ENCODE measurements around the gene SLC7A5.

The SLC7A5 gene

DNA sequence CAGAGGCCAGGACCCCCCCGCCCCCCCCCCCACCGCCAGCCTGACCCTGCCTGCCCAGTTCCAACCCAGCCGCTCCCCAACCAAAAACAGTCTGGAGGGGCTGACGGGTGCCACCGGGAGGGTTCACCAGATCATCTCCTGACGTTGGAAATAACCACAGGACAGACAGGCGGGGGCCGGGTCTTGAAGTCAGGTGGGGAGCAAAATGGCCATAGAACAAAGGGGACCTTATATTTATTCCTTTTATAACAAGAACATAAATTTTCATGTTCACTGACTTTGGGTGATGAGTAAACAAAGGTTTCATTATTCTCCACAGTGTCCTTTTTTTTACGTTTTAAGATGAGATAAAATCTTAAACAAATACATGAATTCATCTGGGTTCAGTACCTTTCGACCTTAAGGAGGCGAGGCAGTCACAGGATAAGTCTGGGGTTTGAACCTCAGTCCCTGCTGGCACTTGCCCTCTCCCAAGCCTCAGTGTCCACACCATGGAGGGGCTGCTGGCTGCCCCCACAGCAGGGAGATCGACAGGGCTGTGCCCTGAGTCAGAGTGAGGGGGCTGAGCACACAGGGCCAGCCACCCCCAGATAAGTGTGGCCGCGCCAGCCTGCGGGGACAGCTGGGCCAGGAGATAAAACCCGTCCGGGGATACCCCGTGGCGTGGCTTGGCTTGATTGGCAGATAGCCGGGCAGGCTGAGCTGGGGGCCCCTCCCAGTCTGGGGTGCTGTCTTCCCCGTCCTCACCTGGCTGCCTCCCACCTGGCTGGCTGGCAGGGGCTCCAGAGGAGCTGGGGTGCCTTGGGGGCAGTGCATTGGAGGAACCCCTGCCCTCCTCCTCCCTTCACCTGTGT lies 15.0 kb downstream of the SLC7A5 start:
- DNase-seq (ENCODE audit: insufficient read length) (no peak), FAIRE-seq (no peak)
- TF ChIP-seq TAF1 (IDR thresholded peaks at IDR 0.05; ENCODE audit: borderline replicate concordance, low read depth, low read length), result no peak
- no peak; the same call in 1 of the 2 replicates for TF ChIP-seq POLR2A (IDR thresholded peaks at IDR 0.05; ENCODE audit: low read depth, low read length)
- no peak for TF ChIP-seq POLR2AphosphoS5 (IDR thresholded peaks at IDR 0.05; ENCODE audit: low read depth, low read length)

DNA sequence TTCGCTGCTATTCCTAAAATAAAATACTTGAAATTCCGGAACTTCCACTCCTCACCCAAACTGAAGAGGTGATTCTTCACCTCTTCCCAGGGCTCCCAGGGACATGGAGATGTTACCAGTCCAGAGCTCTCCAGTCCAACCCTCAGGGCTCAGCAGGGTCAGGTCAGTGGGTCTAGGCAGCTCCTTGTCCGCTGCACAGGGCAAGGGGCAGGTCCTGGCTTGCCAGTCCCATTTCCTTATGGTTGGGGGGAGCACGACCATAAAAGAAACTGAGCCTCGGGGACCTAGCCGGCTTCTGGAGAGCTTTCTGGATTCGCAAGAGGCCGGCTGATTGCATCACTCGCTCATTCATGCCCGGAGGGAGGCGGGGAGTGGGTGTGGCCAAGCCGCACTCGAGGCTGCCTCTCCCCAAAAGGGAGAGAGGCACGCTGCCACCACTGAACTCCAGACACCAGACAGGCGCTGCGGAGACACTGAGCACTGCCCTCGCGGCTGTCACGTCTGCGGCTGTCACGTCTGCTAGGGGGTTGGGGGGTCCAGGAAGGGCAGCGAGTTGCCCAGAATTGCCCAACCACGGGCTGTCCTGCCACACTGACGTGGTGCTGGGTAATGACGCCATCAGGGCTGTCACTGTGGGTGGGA lies 15.8 kb downstream of the SLC7A5 start:
- TF ChIP-seq POLR2A (IDR thresholded peaks at IDR 0.05; ENCODE audit: low read depth, low read length), result peak; percentile 56; the same call in 1 of the 2 replicates
- TF ChIP-seq POLR2AphosphoS5 (IDR thresholded peaks at IDR 0.05; ENCODE audit: low read depth, low read length), result peak; percentile 18; the same call in 1 of the 2 replicates
- no peak for TF ChIP-seq TAF1 (IDR thresholded peaks at IDR 0.05; ENCODE audit: borderline replicate concordance, low read depth, low read length)
- FAIRE-seq (peak; percentile 82), DNase-seq (ENCODE audit: insufficient read length) (peak; percentile 92)

DNA sequence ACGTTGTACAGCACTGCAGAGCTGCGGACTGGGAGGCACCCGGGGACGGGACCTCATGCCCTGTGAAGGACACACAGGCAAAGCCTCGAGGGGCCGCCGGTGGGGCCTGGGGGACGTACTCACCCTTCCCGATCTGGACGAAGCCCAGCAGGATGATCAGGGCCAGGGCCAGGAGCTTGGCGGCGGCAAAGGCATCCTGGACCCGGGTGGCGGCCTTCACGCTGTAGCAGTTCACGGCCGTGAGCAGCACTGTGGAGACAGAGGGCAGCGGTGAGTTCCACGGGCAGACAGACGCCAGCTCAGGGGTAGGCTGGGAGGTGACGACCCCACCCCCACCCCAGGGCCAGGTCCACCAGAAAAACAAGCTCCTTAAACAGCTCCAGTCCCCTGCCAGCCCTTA lies 17.7 kb downstream of the SLC7A5 start:
- DNase-seq (ENCODE audit: insufficient read length) (no peak), FAIRE-seq (no peak)
- TF ChIP-seq TAF1 (IDR thresholded peaks at IDR 0.05; ENCODE audit: borderline replicate concordance, low read depth, low read length) (no peak), POLR2A (IDR thresholded peaks at IDR 0.05; ENCODE audit: low read depth, low read length) (no peak), POLR2AphosphoS5 (IDR thresholded peaks at IDR 0.05; ENCODE audit: low read depth, low read length) (no peak)

DNA sequence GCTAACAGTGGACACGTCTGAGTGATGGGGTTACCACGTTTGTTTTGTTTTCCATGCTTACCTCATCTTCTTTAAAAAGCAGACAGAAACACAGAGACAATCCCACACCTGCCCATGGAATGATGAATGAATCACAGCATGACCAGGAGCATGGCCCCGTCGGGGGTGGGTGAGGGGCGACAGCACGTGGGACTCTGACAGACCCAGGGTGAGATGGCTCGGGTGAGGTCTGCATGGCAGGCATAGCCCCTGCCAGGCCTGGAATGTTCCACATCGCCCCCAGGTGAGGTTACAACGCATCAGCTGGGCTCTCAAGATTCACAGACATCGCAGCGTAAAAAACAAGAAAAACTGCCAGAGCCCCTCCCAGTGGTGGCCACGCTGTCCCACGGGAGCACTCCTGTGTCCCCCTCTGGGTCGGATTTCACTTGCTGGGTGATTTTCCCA lies 18.1 kb downstream of the SLC7A5 start:
- TF ChIP-seq POLR2AphosphoS5 (IDR thresholded peaks at IDR 0.05; ENCODE audit: low read depth, low read length), result no peak
- TF ChIP-seq POLR2A (IDR thresholded peaks at IDR 0.05; ENCODE audit: low read depth, low read length), result no peak
- no peak for TF ChIP-seq TAF1 (IDR thresholded peaks at IDR 0.05; ENCODE audit: borderline replicate concordance, low read depth, low read length)
- FAIRE-seq (no peak), DNase-seq (ENCODE audit: insufficient read length) (no peak)

DNA sequence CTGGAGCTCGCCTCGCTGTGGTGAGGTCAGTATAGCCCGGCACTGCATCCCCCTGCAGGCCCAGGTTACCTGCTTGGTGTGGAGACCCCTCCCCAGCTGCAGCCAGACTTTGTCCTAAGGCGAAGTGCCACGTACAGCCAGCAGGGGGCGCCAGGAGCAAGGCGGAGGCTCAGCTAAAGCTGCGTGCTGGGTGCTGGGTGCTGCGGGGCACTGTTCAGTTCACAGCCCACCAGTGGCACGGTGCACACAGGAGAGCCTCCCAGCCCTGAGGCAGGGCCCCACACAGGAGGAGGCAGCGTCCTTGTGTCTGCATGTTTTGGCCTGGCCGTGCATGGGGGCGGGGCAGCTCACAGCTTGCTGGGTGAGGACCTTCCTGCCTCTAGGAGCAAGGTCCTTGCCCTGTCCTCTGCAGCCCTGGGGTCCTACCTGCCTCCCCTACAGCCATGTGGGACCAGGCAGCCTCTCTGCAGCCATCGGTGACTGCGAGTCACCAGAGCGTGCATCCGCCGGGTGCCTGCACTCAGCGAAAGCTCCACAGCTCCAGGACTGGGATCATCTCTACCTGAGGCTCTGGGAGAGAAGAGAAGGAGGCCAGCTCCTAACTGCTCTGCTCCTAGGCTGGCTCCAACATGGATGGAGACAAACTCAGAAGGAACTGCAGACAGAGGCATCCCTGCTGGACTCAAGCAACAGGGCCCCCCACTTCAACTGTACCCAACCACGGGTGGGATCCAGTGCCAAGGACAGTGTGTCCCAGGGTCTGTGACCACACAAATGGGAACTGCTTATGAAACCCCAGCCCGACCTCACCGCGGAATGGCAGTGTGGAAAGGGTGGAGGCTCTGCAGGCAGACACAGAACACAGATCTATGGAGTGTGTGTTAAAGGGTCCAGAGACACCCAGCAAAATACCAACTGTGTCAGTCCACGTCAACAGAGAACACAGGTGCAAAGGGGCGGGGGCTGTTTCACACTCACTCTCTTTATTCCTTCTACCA lies 19.0 kb downstream of the SLC7A5 start:
- TF ChIP-seq TAF1 (IDR thresholded peaks at IDR 0.05; ENCODE audit: borderline replicate concordance, low read depth, low read length) (no peak), POLR2AphosphoS5 (IDR thresholded peaks at IDR 0.05; ENCODE audit: low read depth, low read length) (no peak), POLR2A (IDR thresholded peaks at IDR 0.05; ENCODE audit: low read depth, low read length) (no peak)
- peak; percentile 92 for DNase-seq (ENCODE audit: insufficient read length)
- FAIRE-seq, result peak; percentile 56

DNA sequence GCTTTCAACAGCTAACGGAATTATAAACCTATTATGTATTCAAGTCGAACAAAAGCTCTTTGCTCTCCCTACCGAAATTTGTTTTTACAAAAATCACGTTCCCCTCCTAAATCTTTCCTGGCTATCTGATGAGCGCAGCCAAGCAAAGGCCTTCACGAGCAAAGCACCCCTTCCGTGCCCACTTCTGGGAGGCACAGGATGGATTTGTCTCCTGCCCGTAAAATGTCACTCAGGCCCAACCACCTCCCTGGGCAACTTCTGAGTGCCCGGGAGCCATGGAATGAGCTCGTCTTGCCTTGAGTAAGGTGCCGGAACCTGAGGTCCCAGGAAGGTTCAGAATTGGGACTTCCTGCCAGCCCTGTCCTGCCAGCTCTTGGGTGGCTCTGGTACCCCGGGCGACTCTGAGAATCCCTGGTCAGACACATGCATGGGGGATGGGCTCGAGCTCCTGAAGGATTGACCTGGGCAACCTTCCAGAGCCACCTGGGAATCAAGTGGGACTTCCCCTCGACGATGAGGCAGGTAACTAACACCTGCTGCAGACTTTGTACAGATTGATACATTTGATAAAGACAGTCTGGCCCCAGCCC lies 19.8 kb downstream of the SLC7A5 start:
- FAIRE-seq (no peak), DNase-seq (ENCODE audit: insufficient read length) (no peak)
- TF ChIP-seq POLR2AphosphoS5 (IDR thresholded peaks at IDR 0.05; ENCODE audit: low read depth, low read length) (no peak), TAF1 (IDR thresholded peaks at IDR 0.05; ENCODE audit: borderline replicate concordance, low read depth, low read length) (no peak), POLR2A (IDR thresholded peaks at IDR 0.05; ENCODE audit: low read depth, low read length) (no peak)

DNA sequence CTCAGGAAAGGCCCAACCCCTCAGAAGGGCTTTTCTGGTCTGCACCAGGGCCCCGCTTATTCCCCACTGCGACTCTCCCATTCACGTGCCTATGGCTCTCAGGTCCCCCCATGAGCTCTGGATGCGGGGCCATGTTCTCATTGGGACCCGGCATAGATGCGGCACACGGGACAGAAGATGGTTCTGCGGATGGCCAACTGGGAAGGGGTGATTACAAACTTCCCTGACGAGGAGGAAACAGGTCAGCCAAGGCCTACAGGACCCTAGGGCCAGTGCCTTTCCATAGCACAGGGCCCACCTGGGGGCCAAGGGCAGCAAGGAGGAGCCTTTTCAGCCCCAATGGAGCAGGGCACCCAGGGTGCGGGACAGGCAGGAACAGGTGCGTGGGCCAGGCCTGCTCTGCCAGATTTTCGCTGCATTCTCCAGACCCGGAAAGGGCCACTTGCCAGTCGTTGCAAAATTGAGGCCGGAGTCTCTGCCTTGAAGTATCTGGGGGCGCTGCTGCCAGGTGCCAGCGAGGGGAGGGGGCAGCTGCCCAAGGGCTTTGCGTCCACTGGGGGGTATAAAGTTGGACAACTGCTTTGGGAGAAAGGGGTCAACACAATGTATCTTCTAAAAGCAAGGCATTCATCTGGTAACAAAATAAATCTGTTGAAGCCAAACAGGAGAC lies 20.5 kb downstream of the SLC7A5 start:
- FAIRE-seq (no peak), DNase-seq (ENCODE audit: insufficient read length) (no peak)
- TF ChIP-seq POLR2AphosphoS5 (IDR thresholded peaks at IDR 0.05; ENCODE audit: low read depth, low read length), result no peak
- TF ChIP-seq TAF1 (IDR thresholded peaks at IDR 0.05; ENCODE audit: borderline replicate concordance, low read depth, low read length), result no peak
- no peak for TF ChIP-seq POLR2A (IDR thresholded peaks at IDR 0.05; ENCODE audit: low read depth, low read length)

DNA sequence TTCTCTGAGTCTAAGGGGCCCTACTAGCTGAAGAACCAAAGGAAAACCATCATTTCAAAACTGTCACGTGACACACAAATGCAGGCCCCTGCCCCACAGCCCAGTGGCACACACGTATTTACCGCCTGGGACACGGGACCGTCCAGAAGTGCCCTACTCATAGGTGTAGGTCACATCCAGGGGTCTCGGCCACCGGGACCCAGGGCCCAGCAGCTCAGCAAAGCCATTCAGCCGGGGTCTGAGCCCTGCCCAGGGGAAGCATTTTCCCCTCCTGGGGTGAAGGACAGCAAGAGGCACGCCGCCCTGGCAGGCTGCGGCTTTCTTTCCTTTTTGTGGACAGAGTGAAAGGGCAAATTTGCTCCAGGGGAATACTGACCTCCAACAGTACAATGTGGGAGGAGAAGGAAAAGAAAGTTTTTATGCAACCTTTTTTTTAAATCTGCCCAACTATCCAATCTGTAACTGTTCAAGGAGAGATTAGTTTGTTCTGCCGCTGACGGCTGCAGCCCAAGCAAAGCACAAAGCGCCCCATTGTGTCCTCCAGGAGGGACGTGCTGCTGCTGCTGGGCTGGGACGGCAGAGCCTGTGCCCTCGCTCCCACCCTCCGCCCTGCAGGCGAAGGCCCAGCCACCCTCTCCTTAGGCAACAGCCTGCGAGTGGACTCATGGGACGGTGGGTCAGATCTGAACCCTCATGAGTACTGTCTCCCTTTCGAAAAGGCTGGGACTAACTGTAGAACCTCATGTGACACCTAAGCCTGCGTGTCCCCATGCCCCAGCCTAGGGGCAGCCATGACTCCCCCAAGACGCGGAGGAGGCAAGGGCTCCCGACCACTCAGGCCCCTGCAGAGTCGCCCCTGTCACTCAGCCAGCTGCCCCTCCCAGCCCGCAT lies 21.3 kb downstream of the SLC7A5 start:
- DNase-seq (ENCODE audit: insufficient read length), result no peak
- no peak for FAIRE-seq
- TF ChIP-seq POLR2A (IDR thresholded peaks at IDR 0.05; ENCODE audit: low read depth, low read length) (no peak; the same call in 1 of the 2 replicates), POLR2AphosphoS5 (IDR thresholded peaks at IDR 0.05; ENCODE audit: low read depth, low read length) (no peak), TAF1 (IDR thresholded peaks at IDR 0.05; ENCODE audit: borderline replicate concordance, low read depth, low read length) (no peak)

DNA sequence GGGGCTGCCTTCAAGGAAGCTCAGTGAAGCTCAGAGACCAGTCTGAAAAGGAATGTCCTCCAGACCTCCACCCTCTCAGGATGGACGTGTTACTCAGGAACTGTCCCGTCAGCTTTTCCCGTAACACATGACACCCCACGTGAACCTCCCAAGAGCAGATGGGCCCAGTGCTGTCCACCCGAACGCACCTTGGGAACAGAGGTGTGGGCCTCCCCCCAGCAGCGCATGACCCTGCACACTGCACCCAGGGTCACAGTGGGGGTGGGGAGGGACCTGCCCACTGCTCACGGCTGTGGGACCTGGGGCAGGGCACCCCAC lies 21.9 kb downstream of the SLC7A5 start:
- DNase-seq (ENCODE audit: insufficient read length) (no peak), FAIRE-seq (no peak)
- no peak; the same call in 1 of the 2 replicates for TF ChIP-seq POLR2A (IDR thresholded peaks at IDR 0.05; ENCODE audit: low read depth, low read length)
- TF ChIP-seq TAF1 (IDR thresholded peaks at IDR 0.05; ENCODE audit: borderline replicate concordance, low read depth, low read length), result no peak
- no peak for TF ChIP-seq POLR2AphosphoS5 (IDR thresholded peaks at IDR 0.05; ENCODE audit: low read depth, low read length)

All from GM12892 (cell line).